Neural cell (in vitro differentiated cells): ENCODE data around the gene RADX.

Experiments used
- EP300 ChIP-seq: fragments of 450-650 bp; conservative IDR thresholded peaks from 2 replicates; pipeline ENCODE4 v1.6.1; 2014; ENCODE audit warnings: antibody characterized with exemption, mild to moderate bottlenecking, moderate library complexity; ENCODE audit not compliant: poor library complexity, severe bottlenecking
- EZH2 ChIP-seq: fragments of 200-600, 300-800 bp; shearing (Covaris generic), sonication (generic); IDR thresholded peaks from 2 replicates; pipeline ENCODE4 v1.6.1; 2014; ENCODE audit warnings: antibody characterized with exemption, low read length, borderline replicate concordance, mild to moderate bottlenecking; ENCODE audit not compliant: insufficient read depth, poor library complexity, severe bottlenecking
- POLR2AphosphoS5 ChIP-seq: IDR thresholded peaks from 2 replicates; pipeline ENCODE4 v1.6.1; 2012
- REST ChIP-seq: IDR thresholded peaks from 2 replicates; pipeline ENCODE4 v1.6.1; 2012; ENCODE audit warnings: borderline replicate concordance
- SMC3 ChIP-seq: fragments of 450-650 bp; conservative IDR thresholded peaks from 2 replicates; pipeline ENCODE4 v1.6.1; 2014; ENCODE audit warnings: antibody characterized with exemption, mild to moderate bottlenecking, moderate library complexity; ENCODE audit not compliant: poor library complexity
- TAF1 ChIP-seq: IDR thresholded peaks from 2 replicates; pipeline ENCODE4 v1.6.1; 2012; ENCODE audit warnings: low read depth
- TF ChIP-seq, protein P1 (sequence below): fragments of 450-650 bp; IDR thresholded peaks from 2 replicates; pipeline ENCODE4 v1.5.1; 2014; ENCODE audit warnings: antibody characterized with exemption, mild to moderate bottlenecking, moderate library complexity; ENCODE audit not compliant: poor library complexity, severe bottlenecking

DNA sequence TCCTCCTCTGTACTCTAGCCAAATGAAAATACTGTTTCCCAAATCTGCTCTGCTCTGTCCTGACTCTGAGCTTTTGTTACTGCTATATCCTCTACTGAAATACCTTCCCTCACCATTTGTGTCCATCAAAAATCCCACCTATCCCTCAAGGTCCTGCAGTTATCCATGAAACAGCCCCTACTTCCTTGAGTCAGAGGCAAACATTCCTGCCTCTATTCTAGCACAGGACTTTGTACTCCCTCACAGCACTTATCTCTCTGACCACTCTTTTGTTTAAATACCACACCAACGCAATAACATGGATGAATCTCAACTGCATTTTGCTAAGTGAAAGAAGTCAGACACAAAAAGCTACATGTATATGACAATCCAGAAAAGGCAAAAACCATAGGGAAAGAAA, 104.2 kb downstream of the RADX start:
- TF ChIP-seq EP300, result no peak
- TF ChIP-seq, protein P1, sequence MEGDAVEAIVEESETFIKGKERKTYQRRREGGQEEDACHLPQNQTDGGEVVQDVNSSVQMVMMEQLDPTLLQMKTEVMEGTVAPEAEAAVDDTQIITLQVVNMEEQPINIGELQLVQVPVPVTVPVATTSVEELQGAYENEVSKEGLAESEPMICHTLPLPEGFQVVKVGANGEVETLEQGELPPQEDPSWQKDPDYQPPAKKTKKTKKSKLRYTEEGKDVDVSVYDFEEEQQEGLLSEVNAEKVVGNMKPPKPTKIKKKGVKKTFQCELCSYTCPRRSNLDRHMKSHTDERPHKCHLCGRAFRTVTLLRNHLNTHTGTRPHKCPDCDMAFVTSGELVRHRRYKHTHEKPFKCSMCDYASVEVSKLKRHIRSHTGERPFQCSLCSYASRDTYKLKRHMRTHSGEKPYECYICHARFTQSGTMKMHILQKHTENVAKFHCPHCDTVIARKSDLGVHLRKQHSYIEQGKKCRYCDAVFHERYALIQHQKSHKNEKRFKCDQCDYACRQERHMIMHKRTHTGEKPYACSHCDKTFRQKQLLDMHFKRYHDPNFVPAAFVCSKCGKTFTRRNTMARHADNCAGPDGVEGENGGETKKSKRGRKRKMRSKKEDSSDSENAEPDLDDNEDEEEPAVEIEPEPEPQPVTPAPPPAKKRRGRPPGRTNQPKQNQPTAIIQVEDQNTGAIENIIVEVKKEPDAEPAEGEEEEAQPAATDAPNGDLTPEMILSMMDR, result no peak
- no peak for TF ChIP-seq EZH2
- TF ChIP-seq SMC3, result no peak
- TF ChIP-seq POLR2AphosphoS5, result no peak
- TF ChIP-seq TAF1, result no peak
- TF ChIP-seq REST, result no peak
